GM12891 (cell line): Measurements from ENCODE around the gene BRD4.

ENCODE experiments used
- DNase-seq: peaks from one replicate; pipeline ENCODE4 v3.0.0; 2011; ENCODE audit warnings: low spot score; ENCODE audit not compliant: insufficient read length
- FAIRE-seq: peaks from 2 replicates; lab custom pipeline; 2011; peaks lifted over from hg19 to GRCh38; lab: Jason Lieb, UNC
- PAX5 ChIP-seq: IDR thresholded peaks from 2 replicates; pipeline ENCODE4 v1.6.1; 2011; ENCODE audit warnings: low read length, moderate library complexity, mild to moderate bottlenecking; ENCODE audit not compliant: insufficient read depth, severe bottlenecking
- POLR2A ChIP-seq: IDR thresholded peaks from 2 replicates; pipeline ENCODE4 v1.6.1; 2011; ENCODE audit warnings: low read depth, low read length, control low read depth
- POLR2AphosphoS5 ChIP-seq: IDR thresholded peaks from 2 replicates; pipeline ENCODE4 v1.6.1; 2011; ENCODE audit warnings: low read depth, low read length, control low read depth
- POU2F2 ChIP-seq: IDR thresholded peaks from 2 replicates; pipeline ENCODE4 v1.6.1; 2011; ENCODE audit warnings: low read depth, mild to moderate bottlenecking, control low read depth, low read length, moderate library complexity
- SPI1 ChIP-seq: IDR thresholded peaks from 2 replicates; pipeline ENCODE4 v1.6.1; 2011; ENCODE audit warnings: low read depth, low read length, control low read depth
- TAF1 ChIP-seq: IDR thresholded peaks from 2 replicates; pipeline ENCODE4 v1.6.1; 2011; ENCODE audit warnings: low read depth, low read length, control low read depth

Gene BRD4

DNA sequence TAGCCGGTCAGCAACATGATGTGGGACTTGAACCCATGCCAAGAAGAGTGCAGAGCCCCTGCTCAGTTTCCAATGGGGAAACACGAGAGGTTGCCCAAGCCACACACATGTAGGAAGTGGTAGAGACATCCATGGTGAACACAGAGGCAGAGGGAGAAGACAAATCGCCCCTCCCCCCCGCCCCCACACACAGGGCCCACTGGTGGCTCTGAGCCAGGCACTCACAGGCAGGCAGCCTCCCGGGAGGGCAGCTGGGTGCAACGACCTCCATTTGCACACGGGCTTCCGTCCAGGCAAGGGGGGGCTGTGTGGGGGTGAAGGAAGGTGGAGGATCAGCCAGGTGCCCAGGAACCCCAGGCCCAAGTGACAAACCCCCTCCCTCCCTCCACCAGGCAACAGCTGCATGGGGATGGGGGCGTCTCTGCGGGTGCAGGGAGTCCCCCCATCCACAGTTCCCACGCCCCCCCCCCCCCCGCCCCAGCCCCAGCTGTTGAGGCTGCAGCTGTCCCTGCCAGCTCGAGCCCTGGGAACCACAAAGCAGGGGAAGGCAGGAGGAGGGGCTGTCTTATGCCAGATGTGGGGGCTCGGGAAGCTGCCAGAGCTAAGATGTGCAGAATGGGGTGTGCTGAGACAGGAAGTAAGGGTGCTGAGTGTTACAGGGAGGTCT, 134.9 kb downstream of the BRD4 start:
- no peak for TF ChIP-seq SPI1
- no peak for TF ChIP-seq PAX5
- TF ChIP-seq POLR2AphosphoS5: no peak
- no peak for TF ChIP-seq TAF1
- no peak for TF ChIP-seq POU2F2
- no peak for TF ChIP-seq POLR2A
- DNase-seq (no peak), FAIRE-seq (no peak)

DNA sequence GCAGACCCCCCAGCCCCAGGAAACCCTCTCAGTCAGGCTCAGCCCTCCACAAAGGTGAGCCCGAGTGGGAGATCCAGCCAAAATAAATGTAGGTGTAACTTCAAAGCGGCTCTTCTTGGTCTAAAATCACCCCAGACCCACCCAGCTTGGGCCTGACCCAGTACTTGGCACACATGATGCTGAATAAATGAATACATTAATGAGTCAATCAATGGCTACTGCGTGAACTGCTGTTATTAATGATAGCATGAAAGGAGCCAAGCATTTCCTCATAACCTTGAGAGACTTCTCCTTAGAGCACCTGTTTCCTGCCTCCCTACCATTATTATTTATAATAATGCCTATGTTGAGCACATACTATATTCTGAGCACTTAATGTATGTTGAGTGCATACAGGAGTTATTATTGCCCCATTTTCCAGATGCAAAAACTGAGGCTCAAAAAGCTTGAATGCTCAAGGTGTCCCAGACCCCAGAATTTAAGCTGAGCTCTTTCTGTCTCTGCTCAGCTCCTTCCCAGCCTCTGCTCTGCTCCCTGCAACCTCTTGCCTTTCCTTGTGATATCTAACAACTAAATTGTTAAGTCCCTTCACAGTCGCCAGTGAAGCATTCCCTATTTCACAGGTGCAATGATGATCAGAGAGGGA, 135.9 kb downstream of the BRD4 start:
- FAIRE-seq (no peak), DNase-seq (no peak)
- TF ChIP-seq TAF1 (no peak), PAX5 (no peak), SPI1 (no peak), POU2F2 (no peak), POLR2AphosphoS5 (no peak), POLR2A (no peak)

DNA sequence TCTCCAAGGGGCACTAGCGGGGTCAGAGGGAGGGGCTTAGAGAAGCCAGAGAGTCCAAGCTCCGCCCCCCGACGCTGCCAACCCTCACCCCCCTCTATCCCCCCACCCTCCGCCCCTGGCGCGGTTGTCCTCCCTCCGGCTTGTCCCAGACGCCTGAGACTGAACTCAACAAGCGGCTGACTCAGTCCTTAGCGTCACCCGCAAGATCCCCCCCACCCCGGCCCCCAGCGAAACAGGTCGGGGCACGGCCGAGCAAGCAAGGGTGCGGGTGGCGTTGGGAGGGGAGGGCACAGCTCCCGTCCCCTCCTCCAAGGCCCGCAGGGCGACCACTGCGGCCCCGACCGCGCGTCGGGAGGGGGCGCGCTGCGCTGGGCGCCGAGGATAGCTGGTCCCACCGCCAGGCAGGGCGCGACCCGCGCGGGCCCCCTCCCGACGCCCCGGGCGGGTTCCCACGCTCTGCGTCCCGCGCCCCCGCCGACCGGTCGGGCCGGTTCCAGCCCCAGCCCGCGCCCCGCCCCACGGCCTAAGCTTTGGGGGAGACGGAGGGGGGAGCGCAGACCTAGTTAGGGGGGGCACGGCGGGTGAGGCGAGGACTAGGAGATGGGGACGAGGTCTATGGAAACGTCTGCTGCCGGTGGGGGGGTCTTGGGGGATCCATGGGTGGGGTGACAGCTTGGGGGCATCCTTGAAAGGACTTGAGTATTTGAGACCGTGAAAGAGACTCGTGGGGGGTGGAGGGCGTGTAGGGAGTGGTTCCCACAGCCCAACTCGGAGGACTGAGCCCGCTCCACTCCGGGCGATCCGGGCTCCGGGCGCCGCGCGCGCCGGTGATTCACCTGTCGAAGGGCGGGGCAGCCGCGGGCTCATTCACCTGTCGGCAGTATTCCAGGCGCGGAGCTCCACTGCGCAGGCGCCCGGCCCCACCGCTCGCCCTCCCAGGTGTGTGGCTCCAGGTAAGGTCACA, 136.7 kb downstream of the BRD4 start:
- TF ChIP-seq POLR2AphosphoS5 (no peak), SPI1 (no peak), POU2F2 (no peak), POLR2A (no peak), PAX5 (no peak), TAF1 (no peak)
- DNase-seq (no peak), FAIRE-seq (no peak)

DNA sequence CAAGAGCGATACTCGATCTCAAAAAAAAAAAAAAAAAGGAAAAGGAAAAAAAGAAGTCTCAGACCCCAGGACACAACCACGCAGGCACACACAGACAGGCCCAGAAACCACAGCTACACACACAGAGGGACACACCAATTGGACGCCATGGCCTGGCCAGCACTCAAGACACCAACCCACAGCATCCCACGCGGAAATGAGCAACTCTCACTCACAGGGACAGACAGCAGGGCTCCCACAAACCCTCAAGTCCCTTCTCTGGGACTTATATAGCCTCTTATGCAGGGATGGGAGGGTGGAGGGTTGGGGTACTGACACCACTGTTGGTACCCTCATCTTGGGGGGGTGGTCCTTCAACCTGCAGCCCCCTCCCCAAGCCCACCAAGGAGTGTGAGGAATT, 137.4 kb downstream of the BRD4 start:
- FAIRE-seq: no peak
- no peak for DNase-seq
- TF ChIP-seq POLR2AphosphoS5 (no peak), POU2F2 (no peak)

DNA sequence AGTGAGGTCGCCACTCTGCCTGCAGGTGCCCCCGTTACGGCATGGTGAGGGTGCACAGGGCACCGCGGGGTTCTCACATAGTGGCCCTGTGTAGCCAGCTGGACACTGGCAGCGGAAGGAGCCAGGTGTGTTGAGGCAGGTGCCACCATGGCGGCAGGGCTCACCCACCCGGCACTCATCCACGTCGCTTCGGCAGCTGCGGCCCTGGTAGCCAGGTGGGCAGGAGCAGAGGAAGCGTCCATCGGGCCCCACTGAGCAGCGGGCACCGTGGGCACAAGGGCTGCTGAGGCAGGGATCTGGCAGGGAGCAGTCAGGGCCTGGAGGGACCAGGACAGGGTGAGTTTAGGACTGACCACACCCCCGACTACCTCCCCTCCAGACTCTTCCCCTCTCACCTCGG, 140.4 kb downstream of the BRD4 start:
- DNase-seq (no peak), FAIRE-seq (no peak)
- no peak for TF ChIP-seq PAX5
- no peak for TF ChIP-seq POU2F2
- no peak for TF ChIP-seq POLR2A
- TF ChIP-seq TAF1: no peak
- no peak for TF ChIP-seq POLR2AphosphoS5
- no peak for TF ChIP-seq SPI1

DNA sequence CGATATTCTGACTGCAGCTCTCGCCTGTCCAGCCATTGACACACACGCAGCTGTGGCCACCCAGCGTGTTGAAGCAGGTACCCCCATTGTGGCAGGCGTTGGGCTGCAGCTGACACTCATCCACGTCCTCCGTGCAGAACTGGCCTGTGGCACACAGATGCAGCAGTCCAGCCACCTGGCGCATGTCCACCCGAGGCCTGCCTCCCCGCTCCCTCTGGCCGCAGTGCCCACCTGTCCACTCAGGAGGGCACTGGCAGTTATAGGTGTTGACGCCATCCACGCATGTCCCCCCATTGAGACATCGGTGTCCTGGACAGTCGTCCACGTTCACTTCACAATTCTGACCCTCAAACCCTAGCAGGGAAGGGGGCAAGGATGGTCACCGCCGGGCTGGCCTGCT, 140.8 kb downstream of the BRD4 start:
- no peak for TF ChIP-seq POLR2AphosphoS5
- no peak for TF ChIP-seq PAX5
- no peak for TF ChIP-seq POLR2A
- TF ChIP-seq TAF1: no peak
- no peak for TF ChIP-seq SPI1
- TF ChIP-seq POU2F2: no peak
- FAIRE-seq (no peak), DNase-seq (no peak)

DNA sequence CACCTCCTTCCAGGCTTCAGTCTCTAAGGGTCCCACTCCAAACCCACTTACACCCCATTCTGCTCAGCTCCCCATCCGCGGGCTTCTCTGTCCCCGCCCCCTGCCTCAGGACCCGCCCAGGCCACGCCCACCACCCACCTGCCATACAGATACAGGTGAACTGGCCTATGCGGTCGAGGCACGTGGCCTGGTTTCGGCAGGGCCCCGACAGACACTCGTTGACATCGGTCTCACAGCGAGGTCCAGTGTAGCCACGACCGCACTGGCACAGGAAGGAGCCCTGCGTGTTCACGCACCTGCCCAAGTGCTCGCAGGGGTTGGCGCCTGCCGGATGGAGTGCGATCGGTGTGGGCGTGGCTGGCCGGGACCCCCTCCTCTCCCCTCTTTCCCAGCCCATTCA, 143.5 kb downstream of the BRD4 start:
- FAIRE-seq (no peak), DNase-seq (no peak)
- no peak for TF ChIP-seq SPI1

DNA sequence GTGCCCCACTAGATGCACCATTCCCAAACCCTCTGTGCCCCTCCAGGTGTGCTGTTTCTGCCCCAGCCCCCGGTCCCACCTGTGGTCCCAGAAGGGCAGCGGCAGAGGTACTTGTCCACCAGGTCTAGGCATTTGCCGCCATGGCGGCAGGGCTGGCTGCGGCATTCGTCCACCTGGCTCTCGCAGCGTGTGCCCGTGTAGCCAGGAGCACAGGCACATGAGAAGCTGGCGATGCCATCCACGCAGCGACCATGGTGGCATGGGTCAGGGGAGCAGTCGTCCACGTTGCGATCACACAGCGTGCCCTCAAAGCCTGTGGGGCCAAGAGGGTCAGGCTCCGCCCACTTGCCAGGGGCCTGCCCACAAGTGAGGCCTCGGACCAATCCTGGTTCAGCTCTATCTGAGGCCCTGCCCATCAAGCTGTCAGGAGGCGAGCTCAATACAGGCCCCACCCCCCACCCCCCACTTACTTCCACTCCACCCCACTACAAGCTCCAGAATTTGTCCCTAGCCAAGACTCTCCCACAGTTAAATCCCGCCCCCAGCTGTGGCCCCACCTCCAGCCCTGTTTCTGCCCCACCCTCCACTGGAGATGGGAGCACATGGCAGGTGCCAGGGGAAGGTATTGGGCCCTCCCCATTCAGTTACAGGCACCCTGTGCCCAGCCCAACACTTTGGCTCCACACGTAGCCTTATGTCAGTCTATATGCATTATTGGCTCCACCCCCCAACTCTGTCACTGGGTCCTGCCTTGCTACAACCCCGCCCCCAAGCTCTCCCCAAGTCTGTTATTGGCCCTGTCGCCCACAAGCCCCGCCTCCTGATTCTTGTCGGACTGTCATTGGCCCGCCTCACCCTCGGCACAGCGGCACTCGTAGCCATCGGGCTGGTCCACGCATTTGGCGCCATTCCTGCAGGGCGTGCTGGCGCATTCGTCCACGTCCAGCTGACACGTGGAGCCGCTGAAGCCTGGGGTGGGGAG, 145.0 kb downstream of the BRD4 start:
- DNase-seq (no peak), FAIRE-seq (no peak)
- TF ChIP-seq POLR2AphosphoS5 (no peak), SPI1 (no peak), POU2F2 (no peak), POLR2A (no peak), PAX5 (no peak), TAF1 (no peak)
